HS-5 (cell line): ENCODE results near the gene CGNL1.

Experiments
- DNase-seq: peaks from one replicate; pipeline ENCODE4 v3.0.0-alpha.2; 2012; ENCODE audit warnings: low read depth

CGNL1 gene

DNA sequence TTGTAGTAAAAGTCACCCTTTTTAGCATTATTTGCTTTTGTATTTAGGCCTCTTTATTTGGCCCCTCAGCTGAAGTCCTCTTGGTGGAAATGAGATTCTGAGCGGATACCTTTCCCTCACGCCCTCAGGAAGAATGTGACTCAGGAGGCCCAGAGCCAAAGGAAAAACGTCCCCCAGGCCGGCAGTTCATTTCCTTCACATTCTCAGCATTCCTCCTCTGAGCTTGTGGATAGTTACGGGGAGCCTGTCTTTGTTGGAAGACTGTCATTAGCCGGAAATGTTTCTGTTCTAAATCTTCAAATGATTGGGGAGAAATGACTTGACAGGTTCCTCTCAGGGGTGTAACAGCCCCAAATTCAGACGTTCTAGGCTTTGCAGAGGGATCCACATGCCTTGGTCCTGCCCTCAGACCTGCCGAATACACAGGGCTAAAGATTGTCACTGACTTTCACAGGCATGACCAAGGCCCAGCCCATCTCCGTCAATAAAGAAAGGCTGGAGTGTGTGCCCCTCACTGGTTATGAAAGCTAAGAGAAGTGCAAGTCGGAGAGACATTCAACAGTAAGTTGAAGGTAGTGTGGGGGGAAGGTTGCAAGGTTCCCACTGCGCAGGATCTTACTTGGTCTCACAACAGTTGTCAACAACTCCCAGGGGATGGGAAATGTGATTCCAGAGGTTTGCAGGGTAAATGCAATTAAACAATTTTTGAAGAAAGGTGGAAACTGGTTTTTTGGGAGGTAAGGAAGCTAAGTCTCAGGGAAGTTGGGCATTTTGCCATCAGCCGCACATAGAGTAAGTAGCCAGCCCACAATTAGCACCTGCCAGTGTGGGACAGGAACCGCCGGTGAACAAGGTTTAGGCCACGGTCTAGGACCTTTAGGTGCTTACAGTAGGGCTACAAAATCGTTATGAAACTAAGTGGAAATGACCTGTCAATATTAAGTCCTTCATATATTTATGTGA lies 175.7 kb downstream of the CGNL1 start:
- DNase-seq, result peak; percentile 77

DNA sequence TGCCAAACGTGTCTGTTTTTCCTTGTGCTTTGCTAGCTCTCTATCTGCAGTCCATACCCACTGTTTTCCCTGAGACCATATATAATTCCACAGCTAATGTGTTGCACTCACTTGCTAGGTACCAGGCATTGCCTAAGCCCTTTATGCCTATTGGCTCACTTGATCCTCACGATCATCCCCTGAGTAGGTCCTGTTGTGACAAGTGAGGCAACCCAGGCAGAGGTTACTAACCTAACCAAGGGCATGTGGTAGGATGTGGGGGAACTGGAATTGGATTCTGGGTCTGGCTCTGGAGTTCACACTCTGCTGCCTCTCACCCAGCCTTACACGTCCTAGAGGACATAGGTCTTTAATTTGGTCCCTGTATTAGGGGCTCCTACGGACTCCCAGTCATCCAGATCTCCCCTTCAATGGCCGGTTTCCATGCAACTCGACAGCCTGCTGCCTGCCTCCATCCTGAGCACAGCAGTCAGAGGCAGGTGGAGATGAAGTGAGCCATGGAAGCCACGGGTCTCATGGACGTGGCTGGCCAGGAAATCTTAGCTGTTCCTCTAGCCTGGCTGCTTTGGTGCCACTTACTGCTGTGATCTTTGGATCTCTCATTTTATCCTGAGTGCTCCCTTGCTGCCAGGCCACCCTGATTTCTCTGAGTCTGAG lies 176.5 kb downstream of the CGNL1 start:
- DNase-seq, result no peak

DNA sequence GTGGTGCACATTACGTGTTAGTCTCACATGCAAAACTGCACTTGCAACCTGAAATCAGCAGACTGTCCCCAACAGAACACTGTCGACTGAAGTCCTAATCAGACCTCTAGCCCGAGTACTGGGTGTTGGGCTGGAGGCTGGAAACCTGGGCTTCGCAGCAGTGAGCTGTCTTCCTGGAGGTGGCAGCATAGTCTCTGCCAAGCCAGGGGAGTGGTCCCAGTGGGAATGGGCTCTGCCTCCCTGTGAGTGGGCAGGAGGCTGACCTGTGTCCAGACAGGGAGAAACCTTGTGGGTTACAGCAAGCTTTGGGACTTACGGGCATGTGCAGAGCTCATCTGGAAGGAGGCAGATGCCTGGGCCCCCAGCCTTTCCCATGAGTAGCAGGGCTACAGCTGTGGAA lies 177.2 kb downstream of the CGNL1 start:
- DNase-seq, result no peak

DNA sequence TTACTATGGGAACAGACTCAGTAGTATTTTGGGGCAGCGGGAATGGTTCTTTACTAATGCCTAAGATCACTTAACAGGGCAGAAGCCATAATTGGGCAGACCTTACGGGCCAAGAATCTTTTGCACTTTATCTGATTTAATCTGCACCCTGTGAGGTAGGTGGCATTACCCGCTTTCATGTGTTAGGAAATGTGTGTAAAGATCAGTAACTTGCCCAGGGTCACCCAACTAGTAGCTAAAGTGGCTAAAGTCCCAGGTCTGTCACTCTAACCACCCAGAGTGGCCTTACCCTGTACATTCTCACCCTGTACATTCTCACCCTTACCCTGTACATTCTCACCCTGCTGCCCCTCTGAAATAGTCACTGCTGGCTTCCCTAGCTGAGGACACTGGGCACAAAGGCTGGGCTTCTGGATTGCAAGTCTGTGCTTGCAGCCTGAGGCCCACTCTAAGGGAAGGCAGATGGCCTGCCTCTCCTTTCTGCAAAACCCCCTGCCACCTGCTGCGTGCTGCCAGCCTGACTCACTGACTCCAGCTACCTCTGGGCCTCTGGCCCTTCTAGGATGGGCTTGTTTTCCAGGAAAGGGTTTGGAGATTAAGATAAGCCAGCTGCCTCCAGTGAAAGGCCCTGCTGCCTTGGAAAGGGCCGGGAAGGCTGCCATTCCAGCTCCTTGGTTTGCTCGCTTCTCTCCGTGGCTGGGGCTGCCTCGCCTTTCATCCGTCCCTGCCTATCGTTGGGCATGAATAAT lies 177.9 kb downstream of the CGNL1 start:
- no peak for DNase-seq

DNA sequence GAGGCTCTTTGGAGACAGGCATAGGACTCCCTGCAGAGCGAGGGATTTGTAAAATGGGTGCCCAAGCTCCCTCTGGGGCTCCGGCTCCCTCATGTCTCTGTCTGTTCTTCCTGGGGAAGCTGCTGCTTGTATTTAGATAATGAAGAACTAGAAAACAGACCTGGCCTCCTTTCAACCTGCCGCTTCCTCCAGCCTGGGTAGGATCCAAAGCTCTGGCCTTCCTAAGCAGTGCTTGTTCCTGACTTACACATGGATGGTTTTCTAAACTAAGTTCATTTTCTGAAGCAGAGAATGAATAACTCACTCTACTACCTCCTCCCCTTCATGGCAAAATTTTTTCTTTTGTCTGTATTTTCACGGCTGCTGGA lies 178.5 kb downstream of the CGNL1 start:
- no peak for DNase-seq

DNA sequence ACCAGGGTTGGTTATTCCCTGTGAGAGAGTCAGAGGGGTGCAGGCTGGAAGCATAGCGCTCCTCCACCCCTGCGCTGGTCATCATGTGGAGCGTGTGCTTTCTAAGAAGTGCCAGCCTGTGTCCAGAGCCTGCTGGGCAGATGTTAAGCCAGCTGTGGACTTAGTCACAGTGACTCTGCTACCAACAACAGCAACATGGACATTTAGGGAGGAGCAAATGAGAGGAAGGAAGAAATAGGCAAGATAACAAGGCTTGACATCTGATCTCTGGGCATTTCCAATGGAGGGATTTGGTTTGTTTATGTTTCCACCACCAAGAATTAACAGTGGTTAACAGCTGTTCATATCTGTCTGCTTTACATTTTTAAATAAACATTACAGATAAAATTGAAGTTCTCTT lies 179.0 kb downstream of the CGNL1 start:
- no peak for DNase-seq

DNA sequence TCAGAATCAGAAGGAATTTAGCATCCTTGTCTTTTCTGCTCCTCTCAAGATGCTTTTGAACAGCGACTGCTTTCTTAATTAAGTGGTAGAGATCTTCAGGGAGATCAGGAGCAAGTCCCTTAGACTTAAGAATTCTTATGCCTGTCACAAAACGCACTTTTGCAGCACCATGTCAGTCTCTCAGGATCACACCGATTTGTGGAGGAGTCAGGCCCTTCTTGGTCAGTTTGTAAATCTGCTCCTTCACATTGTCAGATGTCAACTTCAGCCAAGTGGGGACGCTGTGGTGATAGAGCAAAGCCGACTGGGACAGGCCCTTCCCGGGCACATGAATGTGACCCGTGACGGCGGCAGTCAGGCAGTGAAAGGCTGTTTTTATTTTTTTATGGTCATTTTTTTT lies 179.7 kb downstream of the CGNL1 start:
- DNase-seq, result no peak

DNA sequence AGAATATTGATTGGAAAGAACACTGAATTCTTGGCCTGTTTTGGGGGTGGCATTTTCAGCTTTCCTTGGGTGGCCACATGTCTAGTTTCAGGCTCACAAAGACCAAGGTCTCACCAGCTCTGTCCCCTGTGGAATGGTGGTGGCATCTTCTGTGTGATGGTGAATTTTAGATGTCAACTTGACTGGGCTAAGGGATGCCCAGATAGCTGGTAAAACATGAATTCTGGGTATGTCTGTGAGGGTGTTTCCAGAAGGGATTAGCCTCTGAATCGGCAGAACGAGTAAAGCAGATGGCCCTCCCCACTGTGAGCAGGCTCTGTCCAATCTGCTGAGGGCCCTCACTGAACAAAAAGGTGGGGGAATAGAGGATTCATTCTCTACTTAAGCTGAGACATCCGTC lies 181.0 kb downstream of the CGNL1 start:
- no peak for DNase-seq

DNA sequence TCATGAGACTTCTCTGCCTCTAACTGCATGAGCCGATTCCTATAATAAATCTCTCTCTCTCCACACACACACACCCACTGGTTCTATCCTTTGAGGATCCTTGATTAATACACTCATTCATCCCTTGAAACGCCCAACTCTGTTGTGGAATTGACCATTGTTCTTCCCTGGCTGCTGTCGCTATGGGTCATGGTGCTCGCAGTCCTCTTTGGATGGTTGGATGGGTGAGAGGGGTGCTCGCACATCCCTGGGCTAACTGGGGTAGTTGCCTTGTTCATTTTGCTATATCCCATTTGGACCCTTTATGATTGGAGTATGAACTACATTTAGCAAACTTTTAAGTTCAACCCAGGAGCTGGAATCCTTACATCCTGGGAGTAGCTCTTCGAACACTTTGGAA lies 181.5 kb downstream of the CGNL1 start:
- DNase-seq, result no peak

DNA sequence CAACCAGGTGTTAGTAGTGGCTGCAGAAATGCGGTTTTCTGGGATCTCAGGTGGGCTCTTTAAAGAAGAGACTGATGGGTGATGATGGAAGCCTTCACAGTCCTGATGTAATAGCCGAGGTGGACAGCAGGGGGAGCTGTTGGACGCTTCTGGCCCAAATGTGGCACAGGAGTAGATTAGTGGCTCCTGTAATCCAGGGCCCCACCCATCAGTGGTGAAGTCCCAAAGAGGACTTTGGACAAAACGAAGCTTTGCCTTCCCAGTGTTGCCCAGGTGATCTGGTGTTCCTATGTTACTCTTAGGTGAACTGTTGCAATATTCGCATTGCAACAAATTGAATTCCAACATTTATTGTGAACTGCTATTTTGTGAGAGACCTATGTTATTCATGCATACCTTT lies 183.6 kb downstream of the CGNL1 start:
- no peak for DNase-seq

DNA sequence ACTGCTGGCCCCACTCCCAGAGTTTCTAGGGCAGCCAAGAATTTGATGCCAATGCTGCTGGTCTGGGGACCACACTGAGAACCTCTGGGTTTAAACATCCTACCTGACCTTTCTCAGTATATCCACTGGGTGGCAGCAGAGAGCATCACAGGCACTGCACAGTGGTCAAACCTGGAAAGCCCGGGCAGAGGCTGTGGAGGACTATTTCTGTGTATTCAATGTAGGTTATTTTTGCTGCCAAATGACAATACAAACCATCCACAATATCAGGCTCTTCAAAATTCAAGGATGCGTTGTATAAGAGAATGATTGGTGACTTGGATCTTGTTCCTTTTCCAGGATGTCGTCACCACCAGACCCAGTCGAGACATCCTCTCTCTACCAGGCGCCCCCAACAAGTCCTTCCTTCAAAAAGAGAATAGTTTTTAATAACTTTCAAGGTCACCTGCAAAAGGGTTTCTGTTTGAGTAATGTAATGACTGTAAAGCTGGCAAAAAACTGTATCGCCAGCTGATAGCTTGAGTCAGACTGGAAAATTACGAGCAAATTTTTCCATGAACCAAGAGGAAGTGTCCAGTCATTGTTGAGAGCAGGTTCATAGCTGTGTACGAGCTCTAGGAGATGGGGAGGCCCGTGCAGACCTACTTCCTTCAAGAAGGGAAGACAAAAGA lies 184.9 kb downstream of the CGNL1 start:
- DNase-seq, result peak; percentile 77

DNA sequence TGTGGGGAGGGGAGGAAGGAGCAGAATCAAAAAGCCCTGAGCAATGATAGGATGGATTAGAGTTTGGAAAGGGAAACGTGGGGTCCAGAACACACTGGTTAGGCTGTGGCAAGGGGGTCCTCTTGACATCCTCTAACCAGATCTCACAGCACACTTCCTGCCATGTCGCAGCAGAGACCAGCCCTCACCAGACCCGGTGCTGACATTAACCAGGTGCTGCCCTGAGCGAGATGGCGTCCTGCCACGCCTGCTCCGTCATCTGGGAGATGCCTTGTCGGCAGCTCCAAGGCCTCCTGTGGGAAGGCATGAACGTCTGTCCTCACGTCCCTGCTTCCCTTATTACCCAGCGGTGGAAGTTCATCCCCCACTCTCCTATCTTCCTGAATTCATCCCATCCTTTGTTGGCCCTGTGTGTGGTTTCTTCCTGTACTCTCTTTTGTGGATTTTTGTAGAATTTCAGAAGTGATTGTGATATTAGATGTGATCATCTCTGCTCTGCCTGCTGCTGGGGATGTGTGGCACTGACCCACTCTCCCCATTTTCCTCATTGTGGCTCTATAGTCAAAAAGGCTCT lies 186.0 kb downstream of the CGNL1 start:
- no peak for DNase-seq

DNA sequence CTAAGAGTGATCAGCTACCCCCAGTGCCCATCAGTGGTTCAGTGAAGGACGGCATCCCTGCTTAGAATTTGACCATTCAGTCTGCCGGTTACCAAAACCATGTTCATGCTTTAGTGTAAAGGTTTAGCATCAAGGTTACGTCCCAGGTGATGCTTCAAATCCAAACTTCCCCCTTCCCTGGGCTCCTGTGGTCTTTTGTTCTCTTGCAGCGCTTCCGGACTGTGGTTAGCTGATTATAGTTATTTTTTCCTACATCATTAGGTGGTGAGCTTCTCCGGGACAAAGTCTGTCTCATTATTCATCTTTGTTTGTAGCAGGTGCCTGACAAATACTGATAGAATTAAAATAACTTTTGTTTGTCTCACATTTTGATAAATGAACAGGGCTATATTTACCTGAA lies 187.1 kb downstream of the CGNL1 start:
- no peak for DNase-seq

DNA sequence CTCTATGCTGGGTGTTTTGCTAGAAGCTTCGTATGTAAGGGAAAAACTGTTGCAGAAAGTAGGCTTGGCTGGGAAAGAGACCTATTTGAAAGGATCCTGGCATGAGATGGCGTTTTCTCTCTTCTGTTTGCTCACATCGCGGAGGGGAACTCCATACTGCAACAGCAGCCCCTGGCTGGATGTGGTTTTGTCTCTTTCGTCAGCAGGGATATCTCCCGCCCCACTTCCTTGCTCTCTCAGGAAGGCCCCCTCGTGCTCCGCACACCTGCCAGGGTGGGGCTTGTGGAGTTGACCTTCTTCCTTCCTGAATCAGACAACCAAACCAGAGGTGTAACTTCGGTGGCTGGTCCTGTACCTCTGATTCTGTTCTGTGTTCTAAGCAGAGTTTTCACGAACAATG lies 189.0 kb downstream of the CGNL1 start:
- no peak for DNase-seq

DNA sequence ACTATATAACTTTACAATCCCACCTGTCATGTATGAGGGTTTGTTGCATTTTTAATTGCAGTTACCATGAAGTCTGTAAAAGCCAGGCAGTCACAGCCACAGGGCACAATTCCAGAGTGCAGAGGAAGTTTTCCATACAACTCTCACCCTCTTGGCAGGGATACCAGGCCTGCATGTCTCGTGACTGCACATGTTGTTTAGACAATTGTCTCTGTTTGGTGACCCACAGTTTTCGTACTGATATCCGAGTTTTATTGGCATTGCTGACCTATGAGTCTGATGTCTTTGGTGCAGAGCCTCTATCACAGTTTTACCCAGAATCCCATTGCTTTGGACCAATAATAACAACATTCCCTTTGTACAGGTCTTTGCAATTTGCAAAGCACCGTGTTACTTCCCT lies 190.5 kb downstream of the CGNL1 start:
- no peak for DNase-seq

DNA sequence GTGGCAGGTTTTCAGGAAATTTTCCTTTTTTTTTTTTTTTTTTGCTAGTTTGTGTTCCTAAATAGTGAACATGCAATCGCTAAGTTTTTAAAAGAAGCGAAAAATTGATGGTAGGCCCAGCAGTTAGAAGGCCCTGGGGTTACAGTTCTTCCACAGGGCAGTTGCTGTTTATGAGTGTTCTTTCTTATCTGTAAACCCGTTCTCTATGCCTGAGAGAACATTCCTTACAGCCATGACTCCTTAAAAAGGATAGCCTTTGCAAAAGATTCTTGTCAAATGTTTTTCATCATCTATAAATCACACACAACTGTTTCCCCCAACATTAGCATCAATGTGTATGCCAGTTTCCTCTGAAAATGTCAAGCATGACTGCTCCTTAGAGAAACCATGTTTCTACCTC lies 191.6 kb downstream of the CGNL1 start:
- no peak for DNase-seq

DNA sequence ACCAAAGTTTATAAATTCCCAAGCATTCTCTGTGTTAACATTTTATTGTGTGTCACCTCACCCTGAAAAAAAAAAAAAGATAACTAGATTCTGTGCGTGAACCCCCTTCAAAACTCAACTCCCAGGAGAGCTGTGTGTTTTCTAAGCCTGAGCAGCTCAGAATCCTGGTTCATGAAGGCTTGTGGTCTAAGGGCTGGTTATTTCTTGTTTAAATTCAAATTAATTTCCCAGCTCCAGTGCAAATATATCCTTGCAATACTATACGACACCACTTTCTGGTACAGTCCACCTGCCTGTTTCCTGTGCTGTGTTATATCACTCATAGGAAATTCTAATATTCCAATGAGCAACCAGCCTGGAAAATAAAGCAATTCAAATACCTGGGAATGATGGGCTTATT lies 192.0 kb downstream of the CGNL1 start:
- no peak for DNase-seq

DNA sequence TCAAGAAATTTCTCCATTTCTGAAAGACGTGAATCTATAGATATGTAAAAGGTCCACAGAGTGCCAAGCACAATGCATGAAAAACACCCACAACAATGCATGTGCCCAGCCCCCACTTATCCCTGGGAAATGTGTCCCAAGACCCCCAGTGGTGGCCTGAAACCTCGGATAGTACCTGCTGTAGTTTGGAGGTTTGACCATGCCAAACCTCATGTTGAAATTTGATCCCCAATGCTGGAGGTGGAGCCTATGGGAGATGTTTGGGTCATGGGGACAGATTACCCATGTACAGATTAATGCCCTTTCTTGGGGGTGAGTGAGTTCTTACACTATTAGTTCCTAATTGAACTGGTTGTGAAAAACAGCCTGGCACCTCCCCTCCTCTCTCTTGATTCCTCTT lies 194.0 kb downstream of the CGNL1 start:
- no peak for DNase-seq

DNA sequence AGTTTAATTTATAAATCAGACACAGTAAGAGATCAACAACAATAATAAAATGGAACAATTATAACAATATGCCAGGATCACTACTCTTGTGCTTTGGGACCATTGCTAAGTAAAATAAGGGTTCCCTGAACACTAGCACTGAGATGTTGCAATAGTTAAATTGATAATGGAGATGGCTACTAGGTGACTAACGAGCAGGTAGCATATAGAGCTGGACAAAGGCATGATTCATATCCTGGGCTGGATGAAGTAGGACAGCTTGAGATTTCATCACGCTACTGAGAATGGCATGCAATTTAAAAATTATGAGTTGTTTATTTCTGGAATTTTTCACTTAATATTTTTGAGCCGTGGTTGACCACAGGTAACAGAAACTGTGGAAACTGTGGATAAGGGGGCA lies 194.7 kb downstream of the CGNL1 start:
- DNase-seq, result peak; percentile 68

DNA sequence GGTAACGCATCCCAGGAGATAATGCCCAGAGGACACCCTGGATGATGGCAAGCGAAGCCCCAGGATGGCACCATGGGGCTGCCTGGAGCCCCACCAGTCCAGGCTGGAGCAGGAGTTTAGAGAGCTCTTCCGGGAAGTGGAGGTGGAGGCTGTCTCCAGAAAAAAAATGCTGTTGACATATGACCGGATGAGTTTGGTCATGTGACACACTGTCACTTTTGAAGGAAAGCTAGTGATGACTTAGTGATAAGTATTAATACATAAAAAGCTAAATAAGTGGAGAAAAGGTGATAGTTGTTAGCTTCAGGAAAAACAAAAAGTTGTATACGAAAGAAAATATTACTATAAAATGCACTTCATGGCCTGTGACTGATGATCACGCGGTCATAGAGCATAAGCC lies 195.4 kb downstream of the CGNL1 start:
- no peak for DNase-seq

DNA sequence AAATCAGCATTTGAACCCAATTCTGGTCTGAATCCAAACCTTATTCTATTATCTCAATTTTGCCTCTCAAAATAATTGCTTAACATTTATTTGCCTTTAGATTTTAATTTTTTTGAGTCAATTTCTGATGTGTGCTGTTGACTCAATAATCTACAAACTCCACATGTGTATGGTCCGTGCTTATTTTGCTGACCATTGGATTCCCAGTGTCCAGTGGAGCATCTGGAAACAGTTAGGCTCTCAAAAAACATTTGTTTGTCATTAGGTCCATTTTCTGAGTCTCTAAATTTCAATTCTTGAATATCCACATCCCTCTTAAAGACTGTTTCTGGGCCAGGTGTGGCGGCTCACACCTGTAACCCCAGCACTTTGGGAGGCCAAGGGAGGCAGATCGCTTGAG lies 196.2 kb downstream of the CGNL1 start:
- DNase-seq, result no peak

DNA sequence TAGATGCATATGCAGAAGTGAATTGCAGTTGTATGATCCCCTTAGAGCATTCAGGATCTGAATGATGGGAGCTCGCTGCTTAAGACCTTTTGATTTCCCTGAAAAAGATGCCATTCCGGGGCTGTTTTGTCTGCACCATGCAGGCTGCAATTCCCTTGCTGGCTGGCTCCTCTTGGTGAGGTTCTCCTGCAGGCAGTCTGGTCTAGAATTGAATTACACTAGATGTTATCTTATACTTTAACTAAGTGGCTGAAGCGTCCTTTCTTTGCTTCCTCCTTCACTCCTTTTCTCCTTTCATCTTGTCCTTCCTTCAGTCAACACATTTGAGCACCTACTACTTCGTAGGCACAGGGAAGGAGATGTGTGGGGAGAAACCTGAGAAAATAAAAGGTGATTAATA lies 196.8 kb downstream of the CGNL1 start:
- DNase-seq, result no peak
